Mesenchymal stem cell (in vitro differentiated cells and primary cell): ENCODE measurements around the gene C1QL1. TPM values are rescaled to one million over a fixed set of nuclear protein-coding genes. Genes with fewer than 3 reads are reported as not detected.

ENCODE experiments used
- DNase-seq: peaks from one replicate; pipeline ENCODE4 v3.0.0-alpha.2; 2013
- H2AFZ ChIP-seq: one replicate; pipeline ENCODE4 v1.6.1; 2013; ENCODE audit warnings: low read depth, mild to moderate bottlenecking, control low read depth, inconsistent platforms, low read length, moderate library complexity
- H2AK5ac ChIP-seq: 2 replicates; pipeline ENCODE4 v1.6.1; 2013; ENCODE audit warnings: low read length, moderate library complexity, mild to moderate bottlenecking, inconsistent platforms; ENCODE audit not compliant: severe bottlenecking
- H2BK120ac ChIP-seq: one replicate; pipeline ENCODE4 v1.6.1; 2013; ENCODE audit warnings: low read depth, mild to moderate bottlenecking, inconsistent platforms, low read length, moderate library complexity
- H2BK12ac ChIP-seq, 2 experiments: one replicate each; pipeline ENCODE4 v1.6.1; 2013; ENCODE audit warnings: inconsistent platforms in 2 of 2, low read length in 2 of 2, mild to moderate bottlenecking in 2 of 2, moderate library complexity in 2 of 2, control low read depth in 1 of 2
- H2BK15ac ChIP-seq: one replicate; pipeline ENCODE4 v1.6.1; 2013; ENCODE audit warnings: mild to moderate bottlenecking, low read depth, inconsistent platforms; ENCODE audit not compliant: poor library complexity, severe bottlenecking
- H2BK5ac ChIP-seq: 2 replicates; pipeline ENCODE4 v1.6.1; 2013; ENCODE audit warnings: low read depth, mild to moderate bottlenecking, low read length, control low read depth, inconsistent platforms; ENCODE audit not compliant: poor library complexity, severe bottlenecking
- H3K14ac ChIP-seq, 2 experiments: one replicate each; pipeline ENCODE4 v1.6.1; 2013; ENCODE audit warnings: inconsistent platforms in 2 of 2, low read length in 2 of 2, control low read depth in 1 of 2, mild to moderate bottlenecking in 1 of 2, moderate library complexity in 1 of 2
- H3K18ac ChIP-seq, 2 experiments: one replicate each; pipeline ENCODE4 v1.6.1; 2013; ENCODE audit warnings: inconsistent platforms in 2 of 2, low read length in 2 of 2, control low read depth in 1 of 2, low read depth in 1 of 2, mild to moderate bottlenecking in 1 of 2
- H3K23ac ChIP-seq, 2 experiments: one replicate each; pipeline ENCODE4 v1.6.1; 2013; ENCODE audit warnings: inconsistent platforms in 2 of 2, low read length in 2 of 2, mild to moderate bottlenecking in 2 of 2, moderate library complexity in 2 of 2, control low read depth in 1 of 2
- H3K27ac ChIP-seq: 2 replicates; pipeline ENCODE4 v1.5.1; 2013; ENCODE audit warnings: mild to moderate bottlenecking, moderate library complexity, low read length, control low read depth, inconsistent platforms; ENCODE audit not compliant: poor library complexity, severe bottlenecking
- H3K27me3 ChIP-seq, 2 experiments: 2 replicates each; pipeline versions ENCODE4 v1.6.1 to v1.7.0; 2013; ENCODE audit warnings: low read length in 2 of 2, mild to moderate bottlenecking in 2 of 2, moderate library complexity in 2 of 2, control low read depth in 1 of 2, inconsistent platforms in 1 of 2; ENCODE audit not compliant: control insufficient read depth in 1 of 2, insufficient read depth in 1 of 2
- H3K36me3 ChIP-seq, 2 experiments: 2 replicates each; pipeline versions ENCODE4 v1.6.1 to v1.7.0; 2013; ENCODE audit warnings: low read length in 2 of 2, control low read depth in 1 of 2, inconsistent platforms in 1 of 2, low read depth in 1 of 2, mild to moderate bottlenecking in 1 of 2; ENCODE audit not compliant: insufficient read depth in 2 of 2, control insufficient read depth in 1 of 2
- H3K4ac ChIP-seq, 2 experiments: one replicate each; pipeline ENCODE4 v1.6.1; 2013; ENCODE audit warnings: inconsistent platforms in 2 of 2, low read length in 2 of 2, mild to moderate bottlenecking in 2 of 2, moderate library complexity in 2 of 2, control low read depth in 1 of 2, low read depth in 1 of 2
- H3K4me1 ChIP-seq: 2 replicates; pipeline ENCODE4 v1.6.1; 2013; ENCODE audit warnings: low read depth, low read length, control low read depth; ENCODE audit not compliant: control insufficient read depth, insufficient read depth
- H3K4me2 ChIP-seq: 2 replicates; pipeline ENCODE4 v1.6.1; 2013; ENCODE audit warnings: low read length, mild to moderate bottlenecking, inconsistent platforms; ENCODE audit not compliant: poor library complexity, severe bottlenecking
- H3K4me3 ChIP-seq, 2 experiments: 2 replicates each; pipeline versions ENCODE4 v1.5.1 to v1.7.0; 2013; ENCODE audit warnings: low read length in 2 of 2, mild to moderate bottlenecking in 2 of 2, control low read depth in 1 of 2, low read depth in 1 of 2; ENCODE audit not compliant: insufficient read depth in 1 of 2
- H3K79me1 ChIP-seq: replicated peaks from 2 replicates; pipeline ENCODE4 v1.6.1; 2013; ENCODE audit warnings: mild to moderate bottlenecking, control low read depth, low read length, inconsistent platforms; ENCODE audit not compliant: poor library complexity, severe bottlenecking
- H3K9ac ChIP-seq: 2 replicates; pipeline ENCODE4 v1.7.0; 2013; ENCODE audit warnings: mild to moderate bottlenecking, low read length, moderate library complexity
- H3K9me3 ChIP-seq: 2 replicates; pipeline ENCODE4 v1.7.0; 2013; ENCODE audit warnings: mild to moderate bottlenecking, low read length; ENCODE audit not compliant: control insufficient read depth
- H4K8ac ChIP-seq: one replicate; pipeline ENCODE4 v1.6.1; 2013; ENCODE audit warnings: inconsistent platforms, mild to moderate bottlenecking, low read length, moderate library complexity
- H4K91ac ChIP-seq: one replicate; pipeline ENCODE4 v1.6.1; 2013; ENCODE audit warnings: mild to moderate bottlenecking, low read length, inconsistent platforms
- whole genome bisulfite sequencing: methylation state at CpG from one replicate; pipeline ENCODE4 v1.1.7; 2013; ENCODE audit warnings: mixed read lengths; 5-methylcytosine and 5-hydroxymethylcytosine counted together
- polyA plus RNA-seq, 2 experiments: library from polyadenylated mRNA; stranded (reverse); fragments of 200-250 nt; gene quantifications; one replicate each; pipeline ENCODE4 v1.2.3, GENCODE V29; 2013

The C1QL1 gene
- polyA plus RNA-seq (2013, experiment 1 of 2), result 9.0 TPM
- polyA plus RNA-seq (2013, experiment 2 of 2), result 9.5 TPM

DNA sequence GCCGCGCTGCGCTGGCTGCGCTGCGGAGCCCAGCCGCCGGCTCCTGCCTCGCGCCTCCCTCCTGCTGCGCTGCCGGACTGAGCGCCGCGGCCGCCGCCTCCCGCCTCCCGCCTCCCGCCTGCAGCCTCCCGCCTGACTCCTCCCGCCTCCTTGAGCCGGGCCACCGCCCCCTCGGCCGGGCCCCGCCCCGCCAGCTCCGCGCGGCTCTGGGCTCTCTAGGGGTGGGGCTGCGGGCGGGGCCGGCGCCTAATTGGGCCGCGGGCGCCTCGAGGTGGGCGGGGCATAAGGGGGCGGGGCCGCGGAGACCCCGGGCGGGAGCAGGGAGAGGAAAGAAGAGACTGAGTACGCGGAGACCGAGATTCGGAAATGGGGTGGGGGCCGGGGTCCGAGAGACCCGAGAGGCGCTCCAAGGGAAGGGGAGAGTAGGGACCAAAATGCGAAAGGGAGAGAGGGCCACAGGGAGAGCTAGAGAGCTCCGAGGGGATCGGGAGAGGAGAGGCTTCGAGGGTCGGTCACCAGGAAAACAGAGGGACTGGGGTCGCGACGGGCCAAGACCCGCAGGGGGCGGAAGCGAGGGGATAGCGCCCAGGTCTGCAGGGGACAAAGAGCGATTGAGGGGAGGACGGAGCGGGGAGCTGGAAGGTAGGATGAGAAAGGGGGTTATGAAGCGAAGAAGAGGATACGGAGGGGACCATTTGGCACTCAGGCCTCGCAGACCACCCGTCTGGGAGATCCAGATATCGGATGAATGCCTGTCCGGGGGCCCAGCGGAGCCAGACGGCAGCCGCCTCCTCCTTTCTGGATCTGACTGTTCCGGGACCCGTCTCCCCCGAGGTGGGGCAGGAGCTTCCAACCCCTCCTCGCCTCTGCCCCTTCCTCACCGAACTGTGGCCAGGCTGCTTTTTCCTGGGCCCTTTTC lies at the start of gene C1QL1:
C1QL1 (minus strand) TSS at position 79 of the 919 bp plus-strand sequence. CDS start 255 bp downstream, outside the sequence.
- H3K9ac ChIP-seq, result peak within 1 kb of the TSS; percentile 43
- H3K18ac ChIP-seq, result peak within 1 kb of the TSS in 1 of 2 experiments; percentile 87
- peak; percentile 91 for DNase-seq
- H3K4me2 ChIP-seq, result peak within 1 kb of the TSS; percentile 98
- peaks cover 36% of the 10 kb centered on the region for H3K4me1 ChIP-seq
- no peak within 1 kb of the TSS for H4K8ac ChIP-seq
- no peaks in the 10 kb centered on the region for H3K79me1 ChIP-seq
- H2AFZ ChIP-seq, result peak within 1 kb of the TSS; percentile 70
- no peaks in the 10 kb centered on the region for H3K36me3 ChIP-seq
- H3K4ac ChIP-seq, result peak within 1 kb of the TSS in 1 of 2 experiments; percentile 57
- no peaks in the 10 kb centered on the region for H3K9me3 ChIP-seq
- peak within 1 kb of the TSS in 1 of 2 experiments; percentile 56 for H2BK12ac ChIP-seq
- H2BK120ac ChIP-seq, result no peak within 1 kb of the TSS
- peaks cover 45 to 56% of the 10 kb centered on the region in 2 experiments for H3K27me3 ChIP-seq
- peak within 1 kb of the TSS in 1 of 2 experiments; percentile 99 for H3K23ac ChIP-seq
- H3K14ac ChIP-seq, result peak within 1 kb of the TSS in 1 of 2 experiments; percentile 98
- H3K4me3 ChIP-seq, result peak within 1 kb of the TSS; percentile 42 to 79
- H3K27ac ChIP-seq, result no peak within 1 kb of the TSS
- H2BK5ac ChIP-seq, result peak within 1 kb of the TSS; percentile 20
- no peak within 1 kb of the TSS for H2AK5ac ChIP-seq
- peak within 1 kb of the TSS; percentile 38 for H2BK15ac ChIP-seq
- 2% methylated on average over 72 of the region's 81 CpGs for WGBS
- no peak within 1 kb of the TSS for H4K91ac ChIP-seq

DNA sequence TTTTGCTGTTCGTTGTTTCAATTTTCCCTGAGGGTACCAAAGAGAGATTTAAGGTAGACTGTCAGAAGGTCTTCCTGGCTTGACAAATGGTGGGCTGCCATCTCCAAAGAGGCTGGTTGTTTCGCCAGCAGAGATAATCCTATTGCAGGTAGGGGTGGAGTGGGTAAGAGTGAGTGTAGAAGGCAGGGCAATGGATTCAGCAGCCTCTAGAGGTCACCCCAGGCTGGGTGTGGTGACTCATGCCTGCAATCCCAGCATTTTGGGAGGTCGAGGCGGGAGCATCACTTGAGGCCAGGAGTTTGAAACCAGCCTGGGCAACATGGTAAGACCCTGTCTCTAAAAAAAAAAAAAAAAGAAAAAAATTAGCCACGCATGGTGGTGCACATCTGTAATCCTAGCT lies 48.7 kb upstream of the C1QL1 start:
- WGBS, result 66% methylated on average over 5 of the region's 5 CpGs
- no peak overlapping the region for H2AFZ ChIP-seq
- peaks cover 0 to 12% of the 10 kb centered on the region in 2 experiments for H3K27me3 ChIP-seq
- H2AK5ac ChIP-seq, result no peak overlapping the region
- H3K27ac ChIP-seq, result no peak overlapping the region
- no peak overlapping the region for H3K4me2 ChIP-seq
- H4K8ac ChIP-seq, result no peak overlapping the region
- no peak overlapping the region for H3K14ac ChIP-seq
- no peak overlapping the region for H3K4ac ChIP-seq
- no peak overlapping the region for H2BK15ac ChIP-seq
- no peak overlapping the region for H4K91ac ChIP-seq
- H3K79me1 ChIP-seq, result no peaks in the 10 kb centered on the region
- no peak overlapping the region for H3K23ac ChIP-seq
- no peak overlapping the region for H3K9ac ChIP-seq
- no peak overlapping the region for H2BK12ac ChIP-seq
- H3K4me1 ChIP-seq, result peaks cover 41% of the 10 kb centered on the region
- no peak overlapping the region for H2BK120ac ChIP-seq
- no peak overlapping the region for H3K4me3 ChIP-seq
- no peak overlapping the region for H3K18ac ChIP-seq
- H2BK5ac ChIP-seq, result no peak overlapping the region
- no peaks in the 10 kb centered on the region for H3K9me3 ChIP-seq
- H3K36me3 ChIP-seq, result no peaks in the 10 kb centered on the region
- no peak for DNase-seq

DNA sequence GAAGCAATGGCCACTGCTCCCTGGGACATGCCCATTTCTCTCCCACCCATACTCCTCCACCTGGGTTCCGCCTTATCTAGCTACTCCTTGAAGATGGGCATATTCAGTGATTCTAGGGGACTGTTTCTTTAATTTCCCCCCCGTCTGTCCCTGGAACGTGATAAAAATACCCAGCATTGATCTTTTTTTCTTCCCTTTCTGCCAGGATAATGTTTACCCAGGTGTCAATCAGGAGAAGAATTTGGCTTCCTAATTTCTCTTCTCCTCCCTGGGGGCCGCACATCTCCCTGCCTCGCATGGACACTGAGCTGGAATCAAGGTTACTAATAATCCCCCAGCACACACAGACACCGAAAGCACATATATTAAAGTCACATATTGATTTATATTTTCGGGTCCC lies 48.1 kb upstream of the C1QL1 start:
- Histone ChIP-seq H2BK120ac (no peak overlapping the region), H2AFZ (no peak overlapping the region), H3K9ac (no peak overlapping the region), H2BK15ac (no peak overlapping the region), H3K23ac (no peak overlapping the region), H4K8ac (no peak overlapping the region), H3K14ac (no peak overlapping the region), H3K4me2 (no peak overlapping the region), H2AK5ac (no peak overlapping the region), H3K4me3 (no peak overlapping the region), H3K79me1 (no peaks in the 10 kb centered on the region), H3K4ac (no peak overlapping the region), H3K27me3 (peaks cover 0 to 12% of the 10 kb centered on the region in 2 experiments), H4K91ac (peak overlapping the region; percentile 37), H3K27ac (no peak overlapping the region), H3K18ac (no peak overlapping the region), H2BK12ac (no peak overlapping the region), H2BK5ac (no peak overlapping the region), H3K9me3 (no peaks in the 10 kb centered on the region), H3K4me1 (peaks cover 36% of the 10 kb centered on the region), H3K36me3 (no peaks in the 10 kb centered on the region)
- DNase-seq, result no peak
- 82% methylated on average over 6 of the region's 7 CpGs for WGBS
